Activated CD8-positive, alpha-beta memory T cell treated with anti-CD3 and anti-CD28 coated beads for 1 hour (primary cell): ENCODE data around the gene LRIT1.
A peak's percentile ranks its signal among the peaks of the same experiment; 100 is the strongest.

ENCODE experiments used
- DNase-seq, 2 donors: peaks; one replicate each; pipeline ENCODE4 v3.0.0-alpha.2; 2020; ENCODE audit warnings: low read depth in 1 of 2; ENCODE audit errors: extremely low read depth in 1 of 2

Gene LRIT1

GRCh38 chr10:84217746-84218145 is 23.6 kb downstream of the LRIT1 start:
- no peak for DNase-seq

GRCh38 chr10:84216834-84217233 is 24.5 kb downstream of the LRIT1 start:
- no peak for DNase-seq

- DNase-seq = no peak
These were observed 26.6 kb downstream of the LRIT1 start for GRCh38 chr10:84214612-84215235.

GRCh38 chr10:84214046-84214572 is 27.2 kb downstream of the LRIT1 start:
- DNase-seq = no peak

- no peak for DNase-seq
These were observed 28.3 kb downstream of the LRIT1 start for GRCh38 chr10:84213076-84213475.

GRCh38 chr10:84212014-84212413 is 29.3 kb downstream of the LRIT1 start:
- no peak for DNase-seq

GRCh38 chr10:84211566-84211965 is 29.8 kb downstream of the LRIT1 start:
- DNase-seq = no peak

- no peak for DNase-seq
These were observed 33.3 kb downstream of the LRIT1 start for GRCh38 chr10:84208023-84208422.

- DNase-seq = no peak
These were observed 35.4 kb downstream of the LRIT1 start for GRCh38 chr10:84205853-84206525.

- peak; percentile 38 to 39 for DNase-seq
These were observed 36.1 kb downstream of the LRIT1 start for GRCh38 chr10:84205049-84205852.

GRCh38 chr10:84204610-84205009 is 36.7 kb downstream of the LRIT1 start:
- no peak for DNase-seq

GRCh38 chr10:84204122-84204521 is 37.2 kb downstream of the LRIT1 start:
- DNase-seq = no peak

GRCh38 chr10:84202349-84202748 is 39.0 kb downstream of the LRIT1 start:
- no peak for DNase-seq

GRCh38 chr10:84201682-84202081 is 39.7 kb downstream of the LRIT1 start:
- DNase-seq = no peak

- DNase-seq = no peak
These were observed 40.1 kb downstream of the LRIT1 start for GRCh38 chr10:84201244-84201606.

- DNase-seq = no peak
These were observed 40.7 kb downstream of the LRIT1 start for GRCh38 chr10:84200537-84201243.

GRCh38 chr10:84198206-84198915 is 43.0 kb downstream of the LRIT1 start:
- no peak for DNase-seq

GRCh38 chr10:84197643-84198042 is 43.7 kb downstream of the LRIT1 start:
- no peak for DNase-seq

- DNase-seq = no peak
These were observed 44.4 kb downstream of the LRIT1 start for GRCh38 chr10:84196941-84197340.

GRCh38 chr10:84196083-84196482 is 45.3 kb downstream of the LRIT1 start:
- no peak for DNase-seq
